CD4-positive, CD25-positive, alpha-beta regulatory T cell (primary cell): ENCODE measurements around the gene SEMA6B. TPM values are rescaled to one million over a fixed set of nuclear protein-coding genes. Genes with fewer than 3 reads are reported as not detected.
"Not testable (repeated sequence)": the region's sequence is repeated elsewhere in the genome, so short reads cannot be mapped to it uniquely, and the experiment has no call there.

Experiments used
- ATAC-seq, 2 donors: fragments of 150-1000 bp; cut with Tn5 transposase; one replicate each; pipeline ENCODE4 v1.10.0; 2021; ENCODE audit warnings: low read depth in 2 of 2, moderate number of reproducible peaks in 2 of 2, moderate library complexity in 1 of 2
- DNase-seq, 3 donors: peaks; one replicate each; pipeline versions ENCODE4 v3.0.0 to v3.0.0-alpha.2; 2012 to 2022; ENCODE audit warnings: mixed read lengths in 1 of 3
- H3K27ac ChIP-seq: one replicate; pipeline ENCODE4 v1.7.0; 2013; ENCODE audit warnings: mild to moderate bottlenecking, low read length; ENCODE audit not compliant: insufficient read depth, poor library complexity, severe bottlenecking
- H3K27me3 ChIP-seq: one replicate; pipeline ENCODE4 v1.7.0; 2013; ENCODE audit warnings: low read length; ENCODE audit not compliant: control insufficient read depth, insufficient read depth
- H3K36me3 ChIP-seq: one replicate; pipeline ENCODE4 v1.7.0; 2013; ENCODE audit warnings: mild to moderate bottlenecking, low read length, moderate library complexity; ENCODE audit not compliant: control insufficient read depth, insufficient read depth
- H3K4me1 ChIP-seq: 2 replicates; pipeline ENCODE4 v1.7.0; 2013; ENCODE audit warnings: mild to moderate bottlenecking, low read length; ENCODE audit not compliant: insufficient read depth, control insufficient read depth, poor library complexity, severe bottlenecking
- H3K4me3 ChIP-seq: one replicate; pipeline ENCODE4 v1.7.0; 2013; ENCODE audit warnings: low read depth, mild to moderate bottlenecking, low read length, moderate library complexity
- H3K9me3 ChIP-seq, 2 experiments: 1 replicate in 1 of 2; 2 replicates in 1 of 2; pipeline ENCODE4 v1.7.0; 2013; ENCODE audit warnings: low read length in 2 of 2, mild to moderate bottlenecking in 1 of 2, moderate library complexity in 1 of 2; ENCODE audit not compliant: control insufficient read depth in 2 of 2
- H3K27ac Mint-ChIP-seq, 3 donors: one replicate each; pipeline ENCODE4 v1.8.0; 2020 to 2022; ENCODE audit warnings: mild to moderate bottlenecking in 3 of 3, mixed read lengths in 3 of 3, moderate library complexity in 2 of 3
- H3K27me3 Mint-ChIP-seq: one replicate; pipeline ENCODE4 v1.8.0; 2022; ENCODE audit warnings: mild to moderate bottlenecking, mixed read lengths
- H3K36me3 Mint-ChIP-seq: one replicate; pipeline ENCODE4 v1.8.0; 2020; ENCODE audit warnings: mixed read lengths
- H3K4me1 Mint-ChIP-seq, 4 donors: one replicate each; pipeline ENCODE4 v1.8.0; 2020 to 2022; ENCODE audit warnings: mixed read lengths in 4 of 4, mild to moderate bottlenecking in 1 of 4
- H3K4me3 Mint-ChIP-seq, 4 donors: one replicate each; pipeline ENCODE4 v1.8.0; 2020 to 2022; ENCODE audit warnings: mild to moderate bottlenecking in 4 of 4, mixed read lengths in 4 of 4, moderate library complexity in 3 of 4
- H3K9me3 Mint-ChIP-seq, 7 donors: one replicate each; pipeline ENCODE4 v1.8.0; 2020 to 2022; ENCODE audit warnings: mixed read lengths in 7 of 7, mild to moderate bottlenecking in 3 of 7, moderate library complexity in 2 of 7
- polyA plus RNA-seq, 4 donors: library from polyadenylated mRNA; unstranded; fragments of 300-500 nt; fragmentation: Illumina TruSeq; gene quantifications; one replicate each; pipeline ENCODE4 v1.2.3, GENCODE V29; 2021
- total RNA-seq: library from RNA; stranded (reverse); gene quantifications from one replicate; pipeline ENCODE4 v1.2.3, GENCODE V29; 2022

The SEMA6B gene
- total and polyA plus RNA-seq, 5 donors from 2014 or later, result not detected

DNA sequence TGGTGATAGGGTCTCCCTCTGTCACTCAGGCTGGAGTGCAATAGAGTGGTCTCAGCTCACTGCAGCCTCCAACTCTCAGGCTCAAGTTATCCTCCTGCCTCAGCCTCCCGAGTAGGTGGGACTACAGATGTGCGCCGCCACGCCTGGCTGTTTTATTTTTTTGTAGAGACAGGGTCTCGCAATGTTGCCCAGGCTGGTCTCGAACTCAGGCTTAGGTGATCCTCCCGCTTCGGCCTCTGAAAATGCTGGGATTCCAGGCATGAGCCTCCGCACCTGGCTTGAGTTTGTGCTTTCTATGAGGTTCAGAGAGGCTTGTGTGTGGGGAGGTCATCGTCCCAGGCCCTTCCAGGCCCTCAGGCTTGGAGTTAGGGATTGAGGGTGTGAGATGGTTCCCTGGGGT is 40.6 kb upstream of the SEMA6B start:
- peaks cover 12% of the 10 kb centered on the region for H3K27me3 ChIP-seq
- H3K36me3 ChIP-seq, result no peaks in the 10 kb centered on the region
- Mint-ChIP-seq H3K27me3 (peaks cover 50% of the 10 kb centered on the region), H3K36me3 (no peaks in the 10 kb centered on the region), H3K9me3 (peaks cover 0 to 1% (median 0%) of the 10 kb centered on the region in 7 donors), H3K27ac (no peak overlapping the region), H3K4me1 (peaks cover 0 to 14% (median 1%) of the 10 kb centered on the region in 4 donors), H3K4me3 (no peak overlapping the region)
- H3K4me1 ChIP-seq, result peaks cover 16% of the 10 kb centered on the region
- no peak overlapping the region for H3K27ac ChIP-seq
- H3K4me3 ChIP-seq, result no peak overlapping the region
- no peak for ATAC-seq
- H3K9me3 ChIP-seq, result no peaks in the 10 kb centered on the region
- DNase-seq, result no peak

DNA sequence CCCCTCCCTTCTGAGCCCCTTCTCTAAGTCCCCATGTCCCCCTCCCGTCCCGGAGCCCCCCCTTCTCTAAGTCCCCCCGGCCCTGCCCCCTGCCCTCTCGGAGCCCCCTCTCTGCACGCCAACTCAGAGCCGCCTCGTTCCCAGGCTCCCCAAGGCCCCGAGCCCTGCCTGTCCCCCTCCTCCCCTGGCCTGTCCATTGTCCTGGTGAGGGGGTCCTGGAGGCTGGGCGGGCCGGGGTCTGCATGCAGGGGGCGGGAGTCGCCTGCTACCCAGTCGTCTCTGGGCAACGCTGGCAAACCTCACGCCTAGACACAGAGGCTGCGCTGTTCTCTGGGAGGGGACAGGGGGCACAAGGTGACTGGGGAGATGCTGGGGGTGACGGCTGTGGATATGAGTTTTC is 39.2 kb upstream of the SEMA6B start:
- H3K36me3 ChIP-seq, result no peaks in the 10 kb centered on the region
- Mint-ChIP-seq H3K27me3 (peaks cover 54% of the 10 kb centered on the region), H3K9me3 (peaks cover 0 to 1% (median 0%) of the 10 kb centered on the region in 7 donors), H3K36me3 (no peaks in the 10 kb centered on the region), H3K27ac (no peak overlapping the region), H3K4me3 (peak overlapping the region in 2 of 4 donors; percentile 73 to 76), H3K4me1 (peaks cover 0 to 14% (median 1%) of the 10 kb centered on the region in 4 donors)
- H3K27ac ChIP-seq, result no peak overlapping the region
- ATAC-seq, result no peak
- DNase-seq, result no peak
- H3K27me3 ChIP-seq, result peaks cover 12% of the 10 kb centered on the region
- peaks cover 16% of the 10 kb centered on the region for H3K4me1 ChIP-seq
- H3K4me3 ChIP-seq, result no peak overlapping the region
- H3K9me3 ChIP-seq, result no peaks in the 10 kb centered on the region

DNA sequence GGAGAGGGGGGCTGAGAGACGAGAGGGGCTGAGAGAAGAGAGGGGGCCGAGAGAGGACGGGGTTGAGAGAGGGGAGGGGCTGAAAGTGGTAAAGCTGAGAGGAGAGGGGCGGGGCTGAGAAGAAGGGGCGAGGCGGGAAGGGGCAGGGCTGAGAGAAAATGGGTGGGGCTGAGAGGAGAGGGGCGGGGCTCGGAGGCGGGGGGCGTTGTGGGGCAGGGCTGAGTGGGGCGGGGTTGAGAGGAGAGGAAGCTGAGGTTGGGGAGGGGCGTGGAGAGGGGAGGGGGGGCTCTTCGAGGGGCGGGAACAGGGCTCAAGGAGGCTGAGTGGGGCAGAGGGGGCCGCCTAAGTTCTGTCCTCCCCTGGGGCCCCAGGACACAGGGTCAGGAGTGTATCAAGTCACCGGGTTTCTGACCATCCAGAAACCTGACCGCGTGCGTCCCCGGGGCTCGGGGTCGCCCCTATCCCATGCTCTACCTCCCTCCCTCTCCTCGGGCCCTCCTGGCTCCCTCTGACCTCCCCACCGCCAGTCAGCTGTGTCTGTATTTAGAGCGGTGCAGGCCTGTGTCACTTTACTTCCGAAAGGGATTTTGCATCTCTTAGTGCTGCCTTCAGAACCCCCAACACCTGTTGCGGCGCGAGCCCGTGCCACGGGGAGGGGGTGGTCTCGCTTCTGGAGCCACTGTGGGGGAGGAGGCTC is 38.6 kb upstream of the SEMA6B start:
- peak; percentile 54 to 57 for ATAC-seq

DNA sequence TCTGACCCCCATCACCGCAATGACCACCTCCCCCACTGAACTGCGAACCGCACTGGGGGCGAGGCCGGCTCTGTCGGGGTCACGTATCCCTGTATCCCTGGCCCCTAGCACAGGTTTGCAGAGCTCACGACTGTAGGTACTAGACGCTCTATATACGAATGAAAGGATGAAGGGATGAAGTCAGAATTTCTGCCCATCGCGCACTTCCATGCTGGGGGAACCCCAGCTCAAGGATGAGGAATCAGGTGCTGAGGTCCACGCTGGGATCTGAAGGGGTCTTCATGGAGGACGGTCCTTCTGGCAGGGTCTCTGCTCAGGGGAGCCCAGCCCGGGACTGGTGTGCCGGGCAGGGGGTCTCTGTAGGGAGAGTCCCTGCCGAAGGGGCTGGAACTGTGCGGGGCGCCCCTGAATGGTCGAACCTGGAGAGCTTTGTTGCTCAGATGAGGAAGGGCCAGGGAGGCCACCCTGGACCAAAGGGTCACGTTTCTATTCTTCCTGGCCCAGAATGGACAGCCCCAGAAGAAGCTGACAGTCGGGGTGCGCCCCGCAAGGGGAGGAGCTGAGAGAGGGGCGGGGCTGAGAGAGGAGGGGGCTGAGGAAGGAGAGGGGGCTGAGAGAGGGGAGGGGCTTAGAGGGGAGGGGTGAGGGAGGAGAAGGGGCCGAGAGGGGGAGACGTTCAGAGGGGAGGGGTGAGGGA is 37.9 kb upstream of the SEMA6B start:
- peaks cover 0 to 1% (median 0%) of the 10 kb centered on the region in 7 donors for H3K9me3 Mint-ChIP-seq
- peaks cover 16% of the 10 kb centered on the region for H3K4me1 ChIP-seq
- H3K27me3 Mint-ChIP-seq, result peaks cover 63% of the 10 kb centered on the region
- H3K4me3 Mint-ChIP-seq, result peak overlapping the region in 3 of 4 donors; percentile 46 to 76 (median 57)
- H3K4me3 ChIP-seq, result no peak overlapping the region
- ATAC-seq, result no peak
- H3K36me3 ChIP-seq, result no peaks in the 10 kb centered on the region
- no peaks in the 10 kb centered on the region for H3K9me3 ChIP-seq
- DNase-seq, result peak in 1 of 3 donors; percentile 20
- no peak overlapping the region for H3K27ac ChIP-seq
- no peak overlapping the region for H3K27ac Mint-ChIP-seq
- peaks cover 10% of the 10 kb centered on the region for H3K27me3 ChIP-seq
- H3K4me1 Mint-ChIP-seq, result peaks cover 0 to 14% (median 1%) of the 10 kb centered on the region in 4 donors
- no peaks in the 10 kb centered on the region for H3K36me3 Mint-ChIP-seq

More for the DNA sequence above, 38.6 kb upstream of the SEMA6B start:
- no peaks in the 10 kb centered on the region for H3K9me3 ChIP-seq
- H3K4me3 ChIP-seq, result no peak overlapping the region
- H3K27me3 ChIP-seq, result peaks cover 12% of the 10 kb centered on the region
- H3K27ac ChIP-seq, result no peak overlapping the region
- DNase-seq, result peak; percentile 25 to 55 (median 35)
- H3K36me3 Mint-ChIP-seq, result no peaks in the 10 kb centered on the region
- H3K9me3 Mint-ChIP-seq, result peaks cover 0 to 1% (median 0%) of the 10 kb centered on the region in 7 donors
- H3K27ac Mint-ChIP-seq, result no peak overlapping the region
- H3K4me1 Mint-ChIP-seq, result peaks cover 0 to 14% (median 1%) of the 10 kb centered on the region in 4 donors
- H3K27me3 Mint-ChIP-seq, result peaks cover 58% of the 10 kb centered on the region
- H3K4me1 ChIP-seq, result peaks cover 16% of the 10 kb centered on the region
- H3K36me3 ChIP-seq, result no peaks in the 10 kb centered on the region
- H3K4me3 Mint-ChIP-seq, result peak overlapping the region in 3 of 4 donors; percentile 48 to 76 (median 73)

DNA sequence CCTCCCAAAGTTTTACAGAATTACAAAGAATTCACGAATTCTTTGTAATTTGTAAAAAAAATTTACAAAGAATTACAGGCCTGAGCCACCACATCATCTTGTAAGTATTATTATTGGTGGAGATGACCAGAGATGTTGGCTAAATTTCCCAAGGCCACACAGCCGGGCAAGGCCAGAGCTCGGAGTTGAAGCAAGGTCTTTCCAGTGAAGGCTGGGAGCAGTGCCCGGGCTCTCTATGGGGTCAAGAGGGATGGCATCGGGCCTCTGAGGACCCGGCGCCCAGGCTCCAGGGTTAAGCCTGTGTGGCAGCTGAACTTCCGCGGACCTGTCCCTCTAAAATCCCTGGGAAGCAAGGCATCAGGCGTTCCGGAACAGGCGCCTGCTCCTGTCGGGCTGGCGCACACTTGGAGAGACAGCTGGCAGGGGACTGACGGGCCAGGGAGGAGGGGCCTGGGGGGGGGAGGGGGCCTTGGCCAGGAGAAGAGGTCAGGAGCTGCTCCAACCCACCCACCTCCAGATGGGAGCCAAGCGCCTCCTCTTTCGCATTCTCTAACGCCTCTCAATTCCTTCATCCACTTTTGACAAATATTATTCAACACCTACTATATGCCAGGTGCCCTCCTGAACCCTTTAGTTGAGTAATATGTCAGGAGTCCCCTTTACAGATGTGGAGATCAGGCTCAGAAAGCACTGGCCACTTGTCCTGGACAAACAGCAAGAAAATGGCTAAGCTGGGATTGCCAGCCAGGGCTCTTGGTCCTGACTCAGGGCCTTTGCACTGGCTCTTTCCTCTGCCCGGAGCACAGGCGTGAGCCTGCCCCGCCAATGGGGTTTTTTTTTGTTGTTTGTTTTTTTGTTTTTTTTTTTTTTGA is 36.8 kb upstream of the SEMA6B start:
- no peaks in the 10 kb centered on the region for H3K36me3 ChIP-seq
- peaks cover 16% of the 10 kb centered on the region for H3K4me1 ChIP-seq
- no peak overlapping the region for H3K4me3 ChIP-seq
- H3K9me3 ChIP-seq, result no peaks in the 10 kb centered on the region
- no peak for DNase-seq
- H3K4me3 Mint-ChIP-seq, result no peak overlapping the region
- H3K36me3 Mint-ChIP-seq, result no peaks in the 10 kb centered on the region
- H3K27me3 ChIP-seq, result peaks cover 5% of the 10 kb centered on the region
- peaks cover 0 to 14% (median 1%) of the 10 kb centered on the region in 4 donors for H3K4me1 Mint-ChIP-seq
- peaks cover 0 to 1% (median 0%) of the 10 kb centered on the region in 7 donors for H3K9me3 Mint-ChIP-seq
- ATAC-seq, result no peak
- no peak overlapping the region for H3K27ac ChIP-seq
- H3K27ac Mint-ChIP-seq, result no peak overlapping the region
- peaks cover 74% of the 10 kb centered on the region for H3K27me3 Mint-ChIP-seq

DNA sequence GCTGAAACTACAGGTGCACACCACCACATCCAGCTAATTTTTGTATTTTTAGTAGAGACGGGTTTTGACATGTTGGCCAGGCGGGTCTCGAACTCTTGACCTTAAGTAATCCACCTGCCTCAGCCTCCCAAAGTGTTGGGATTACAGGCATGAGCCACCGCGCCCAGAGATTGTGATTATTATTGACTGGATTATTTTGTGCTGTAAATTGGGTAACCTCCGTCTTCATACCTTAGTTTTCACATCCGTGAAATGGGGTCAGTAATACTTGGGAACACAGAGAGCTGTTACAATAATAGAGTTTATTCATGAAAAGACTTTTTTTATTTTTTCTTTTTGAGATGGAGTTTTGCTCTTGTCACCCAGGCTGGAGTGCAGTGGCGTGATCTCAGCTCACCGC is 35.7 kb upstream of the SEMA6B start:
- DNase-seq, H3K27ac Mint-ChIP-seq, ATAC-seq, H3K27ac ChIP-seq, H3K27me3 ChIP-seq, H3K4me3 Mint-ChIP-seq, H3K4me3 ChIP-seq, H3K36me3 ChIP-seq, H3K9me3 ChIP-seq, H3K36me3 Mint-ChIP-seq, H3K9me3 Mint-ChIP-seq: not testable (repeated sequence)
- H3K27me3 Mint-ChIP-seq, result peaks cover 72% of the 10 kb centered on the region
- peaks cover 0 to 14% (median 1%) of the 10 kb centered on the region in 4 donors for H3K4me1 Mint-ChIP-seq
- peaks cover 16% of the 10 kb centered on the region for H3K4me1 ChIP-seq

DNA sequence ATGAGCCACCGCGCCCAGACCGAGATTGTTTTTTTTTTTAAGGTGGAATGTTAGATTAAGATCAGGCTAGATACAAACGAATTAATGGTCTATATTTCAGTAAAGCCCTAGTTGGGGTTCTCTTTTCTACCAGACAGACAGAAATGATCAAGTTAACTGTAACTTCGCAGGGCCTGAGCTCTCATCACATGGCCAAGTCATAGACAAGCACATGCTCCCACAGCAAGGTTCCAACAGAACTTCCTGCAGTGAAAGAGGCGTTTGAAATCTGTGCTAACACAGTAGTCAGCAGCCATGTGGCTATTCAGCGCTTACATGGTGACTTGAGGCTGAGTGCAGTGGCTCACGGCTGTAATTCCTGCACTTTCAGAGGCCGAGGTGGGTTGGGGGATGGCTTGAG is 34.7 kb upstream of the SEMA6B start:
- H3K36me3 ChIP-seq, result no peaks in the 10 kb centered on the region
- no peak overlapping the region for H3K27ac ChIP-seq
- Mint-ChIP-seq H3K27me3 (peaks cover 74% of the 10 kb centered on the region), H3K4me1 (peaks cover 0 to 11% (median 1%) of the 10 kb centered on the region in 4 donors), H3K4me3 (no peak overlapping the region), H3K9me3 (peaks cover 0 to 1% (median 0%) of the 10 kb centered on the region in 7 donors), H3K36me3 (no peaks in the 10 kb centered on the region), H3K27ac (peak overlapping the region in 1 of 3 donors; percentile 56)
- H3K27me3 ChIP-seq, result peaks cover 4% of the 10 kb centered on the region
- ATAC-seq (no peak), DNase-seq (no peak)
- peaks cover 16% of the 10 kb centered on the region for H3K4me1 ChIP-seq
- no peaks in the 10 kb centered on the region for H3K9me3 ChIP-seq
- H3K4me3 ChIP-seq, result no peak overlapping the region
